Epithelial cell of esophagus (primary cell): ENCODE results near the gene OTUD7B.

Source experiments
- DNase-seq: peaks from one replicate; pipeline ENCODE4 v3.0.0; 2010; ENCODE audit warnings: low read depth
- H3K4me3 ChIP-seq: 2 replicates; pipeline ENCODE4 v1.5.1; 2011; ENCODE audit warnings: mild to moderate bottlenecking, low read length, control low read depth
- CTCF ChIP-seq: IDR thresholded peaks from 2 replicates; pipeline ENCODE4 v1.5.1; 2011; ENCODE audit warnings: low read depth, mild to moderate bottlenecking, low read length, control low read depth, inconsistent platforms; ENCODE audit not compliant: insufficient read depth; ENCODE audit errors: missing control alignments

Gene OTUD7B

GRCh38 chr1:150017206-150017750 lies 6.8 kb upstream of the OTUD7B start:
- no peak overlapping the region for H3K4me3 ChIP-seq
- DNase-seq: peak; percentile 94
- TF ChIP-seq CTCF: no peak

- TF ChIP-seq CTCF: no peak
- H3K4me3 ChIP-seq: no peak overlapping the region
- no peak for DNase-seq
These were observed 5.2 kb upstream of the OTUD7B start for GRCh38 chr1:150015651-150016131.

- no peak for DNase-seq
- TF ChIP-seq CTCF: no peak
- no peak overlapping the region for H3K4me3 ChIP-seq
These were observed 2.1 kb upstream of the OTUD7B start for GRCh38 chr1:150012611-150013010.

- peak overlapping the region; percentile 92 for H3K4me3 ChIP-seq
- no peak for TF ChIP-seq CTCF
- peak; percentile 84 for DNase-seq
These were observed 728 bp downstream of the OTUD7B start for GRCh38 chr1:150009604-150010392.

- TF ChIP-seq CTCF: no peak
- peak overlapping the region; percentile 92 for H3K4me3 ChIP-seq
- no peak for DNase-seq
These were observed 1.8 kb downstream of the OTUD7B start for GRCh38 chr1:150008699-150009098.

GRCh38 chr1:150006881-150007421 lies 3.6 kb downstream of the OTUD7B start:
- H3K4me3 ChIP-seq: no peak overlapping the region
- TF ChIP-seq CTCF: no peak
- peak; percentile 71 for DNase-seq
